LNCaP clone FGC (cell line): ENCODE results near the gene SOBP.

Source experiments
- DNase-seq: peaks from one replicate; pipeline ENCODE4 v3.0.0-alpha.2; 2011; ENCODE audit warnings: low read depth
- H3K4me3 ChIP-seq: 2 replicates; pipeline ENCODE4 v1.5.1; 2011; ENCODE audit warnings: mild to moderate bottlenecking, low read depth, low read length, control low read depth
- TF ChIP-seq, protein P1 (sequence below): IDR thresholded peaks from 2 replicates; pipeline ENCODE4 v1.5.1; 2012; ENCODE audit warnings: mild to moderate bottlenecking; ENCODE audit not compliant: control insufficient read depth, insufficient read depth; ENCODE audit errors: extremely low read depth

Gene SOBP

DNA sequence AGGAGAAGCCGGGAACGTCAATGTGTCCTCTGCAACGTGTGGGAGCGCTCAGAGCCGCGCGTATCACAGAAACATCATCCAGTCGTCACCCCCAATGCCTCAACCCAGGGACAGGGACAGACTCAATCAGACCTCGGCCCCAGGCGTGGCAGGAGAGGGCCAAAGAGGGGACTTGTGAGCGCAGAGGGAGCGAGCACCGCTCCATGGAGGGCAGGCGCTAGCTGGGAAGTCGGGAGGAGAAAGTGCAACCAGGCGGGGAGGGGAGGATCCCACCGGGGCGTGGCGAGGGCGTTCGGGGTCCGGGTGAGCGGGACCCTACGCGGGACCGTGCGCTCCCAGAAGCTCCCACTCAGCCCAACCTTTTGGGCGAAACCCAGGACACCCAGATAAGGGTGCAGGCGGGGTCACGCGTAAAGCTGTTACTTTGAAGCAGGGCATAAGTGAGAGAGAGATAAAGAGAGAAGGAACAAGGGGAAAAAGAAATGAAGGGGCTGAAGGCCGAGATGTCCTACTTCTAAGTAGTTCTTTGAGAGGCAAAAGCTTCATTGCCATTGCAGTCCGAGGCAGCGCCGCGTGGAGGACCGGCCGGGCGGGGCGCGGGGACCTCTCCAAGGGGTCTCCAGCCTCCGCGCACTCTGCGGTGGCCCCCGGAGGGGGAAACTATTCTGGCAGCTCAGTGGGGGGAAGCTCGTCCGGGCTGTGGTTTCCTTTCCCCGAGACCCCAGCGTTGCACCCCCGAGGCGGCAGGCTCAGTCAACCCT lies 862 bp upstream of the SOBP start:
- TF ChIP-seq, protein P1, sequence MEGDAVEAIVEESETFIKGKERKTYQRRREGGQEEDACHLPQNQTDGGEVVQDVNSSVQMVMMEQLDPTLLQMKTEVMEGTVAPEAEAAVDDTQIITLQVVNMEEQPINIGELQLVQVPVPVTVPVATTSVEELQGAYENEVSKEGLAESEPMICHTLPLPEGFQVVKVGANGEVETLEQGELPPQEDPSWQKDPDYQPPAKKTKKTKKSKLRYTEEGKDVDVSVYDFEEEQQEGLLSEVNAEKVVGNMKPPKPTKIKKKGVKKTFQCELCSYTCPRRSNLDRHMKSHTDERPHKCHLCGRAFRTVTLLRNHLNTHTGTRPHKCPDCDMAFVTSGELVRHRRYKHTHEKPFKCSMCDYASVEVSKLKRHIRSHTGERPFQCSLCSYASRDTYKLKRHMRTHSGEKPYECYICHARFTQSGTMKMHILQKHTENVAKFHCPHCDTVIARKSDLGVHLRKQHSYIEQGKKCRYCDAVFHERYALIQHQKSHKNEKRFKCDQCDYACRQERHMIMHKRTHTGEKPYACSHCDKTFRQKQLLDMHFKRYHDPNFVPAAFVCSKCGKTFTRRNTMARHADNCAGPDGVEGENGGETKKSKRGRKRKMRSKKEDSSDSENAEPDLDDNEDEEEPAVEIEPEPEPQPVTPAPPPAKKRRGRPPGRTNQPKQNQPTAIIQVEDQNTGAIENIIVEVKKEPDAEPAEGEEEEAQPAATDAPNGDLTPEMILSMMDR = no peak
- H3K4me3 ChIP-seq = peak overlapping the region; percentile 69
- no peak for DNase-seq

GRCh38 chr6:107490566-107491137 lies 735 bp downstream of the SOBP start:
- TF ChIP-seq, protein P1 = no peak
- no peak for DNase-seq
- peak overlapping the region; percentile 69 for H3K4me3 ChIP-seq

DNA sequence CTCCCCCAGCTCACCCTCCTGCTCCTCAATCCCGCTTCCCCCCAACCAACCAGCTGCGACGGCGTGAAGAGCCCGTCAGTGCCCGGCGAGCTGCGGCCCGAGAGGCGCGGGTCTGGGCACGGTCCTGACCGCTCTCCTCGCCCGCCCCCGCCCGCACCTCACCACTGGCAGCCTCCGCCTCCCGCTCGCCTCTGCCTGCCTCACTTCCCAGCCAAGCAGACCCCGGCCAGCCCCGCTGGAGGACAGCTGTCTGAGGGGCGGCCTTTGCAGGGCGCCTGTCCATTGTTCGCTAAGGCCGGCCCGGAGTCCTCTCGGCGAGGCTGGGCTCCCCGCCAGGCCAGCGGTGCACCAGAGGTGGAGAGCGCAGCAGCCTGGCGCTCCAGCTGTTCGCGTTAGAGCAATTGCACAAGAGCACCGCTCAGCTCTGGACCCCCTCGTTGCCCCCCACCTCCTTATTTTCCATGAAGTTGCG lies 1.3 kb downstream of the SOBP start:
- no peak for DNase-seq
- H3K4me3 ChIP-seq = peak overlapping the region; percentile 69
- TF ChIP-seq, protein P1 = no peak

GRCh38 chr6:107491760-107492660 lies 2.1 kb downstream of the SOBP start:
- H3K4me3 ChIP-seq = no peak overlapping the region
- no peak for DNase-seq
- TF ChIP-seq, protein P1 = no peak

DNA sequence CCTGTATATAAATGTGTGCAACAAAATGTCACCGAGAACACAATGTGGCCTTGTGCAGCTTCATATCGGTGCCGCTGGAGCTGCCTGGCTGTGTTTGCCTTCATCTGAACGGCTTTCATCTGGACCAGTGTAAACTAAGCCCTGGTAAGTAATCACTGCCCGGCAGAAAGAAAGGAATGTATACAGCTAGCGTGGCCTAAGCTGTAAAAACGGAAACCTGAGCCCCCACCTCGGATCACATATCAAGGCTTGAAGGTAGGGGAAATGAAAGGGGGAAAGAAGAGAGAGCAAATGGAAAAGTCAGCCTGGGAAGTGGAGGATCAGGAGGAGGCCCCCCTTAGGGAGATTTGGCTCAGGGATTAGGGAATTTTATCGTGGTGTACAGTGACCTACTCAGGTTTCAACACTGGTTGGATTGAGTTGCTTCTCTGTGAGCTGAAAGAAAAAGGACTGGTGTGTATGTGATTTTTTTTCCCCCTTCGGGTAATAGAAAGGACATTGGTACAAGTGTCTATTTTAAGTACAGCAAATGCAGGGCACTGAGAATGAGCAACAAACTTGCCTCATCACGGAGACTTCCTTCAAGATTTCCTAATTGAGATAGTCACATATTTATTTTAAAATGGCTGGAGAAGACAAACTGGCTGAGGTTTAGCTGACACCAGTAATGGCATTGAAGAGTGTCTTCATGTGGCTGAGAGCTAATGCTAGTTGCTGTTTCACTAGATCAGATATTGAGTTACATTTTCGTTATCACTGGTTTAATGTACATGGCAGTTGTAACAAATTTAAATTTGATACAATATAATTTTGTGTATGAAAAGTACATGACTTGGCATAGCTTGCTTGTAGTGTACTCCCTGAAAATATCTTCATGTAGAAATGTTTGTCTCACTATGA lies 3.5 kb downstream of the SOBP start:
- H3K4me3 ChIP-seq = no peak overlapping the region
- DNase-seq = no peak
- TF ChIP-seq, protein P1 = no peak

DNA sequence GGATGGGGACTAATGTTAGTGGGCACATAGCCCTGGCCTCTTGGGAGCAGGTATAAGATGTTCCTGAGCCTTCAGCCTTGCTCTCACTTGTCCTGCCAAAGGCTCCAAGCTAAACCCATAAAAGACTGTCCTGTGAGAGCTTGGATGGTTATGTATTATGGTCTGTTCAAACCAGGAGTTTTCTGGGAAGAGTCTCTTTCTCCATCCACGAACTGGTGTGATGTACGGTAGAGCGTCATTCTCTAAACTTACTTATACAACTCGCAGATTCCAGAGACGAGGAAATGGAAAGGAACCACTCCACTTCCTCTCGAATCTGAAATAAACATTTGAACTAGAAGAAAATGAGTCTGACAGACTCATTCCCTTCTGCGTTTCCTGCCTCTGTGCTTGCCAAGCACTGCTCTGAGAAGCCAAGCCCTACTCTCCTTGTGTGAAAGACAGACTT lies 5.3 kb downstream of the SOBP start:
- DNase-seq = no peak
- TF ChIP-seq, protein P1 = no peak
- no peak overlapping the region for H3K4me3 ChIP-seq
